HG02970 (cell line): ENCODE measurements around the gene CYBRD1.

Experiments
- ATAC-seq: cut with Tn5 transposase; IDR thresholded peaks from one replicate; pipeline ENCODE4 v1.9.1; 2021; ENCODE audit warnings: mild to moderate bottlenecking, moderate library complexity, moderate number of reproducible peaks; ENCODE audit not compliant: unreplicated experiment, low FRiP score

CYBRD1 gene

GRCh38 chr2:171550613-171551012 lies 28.3 kb downstream of the CYBRD1 start:
- ATAC-seq, result no peak

GRCh38 chr2:171551836-171552235 lies 29.6 kb downstream of the CYBRD1 start:
- no peak for ATAC-seq

- ATAC-seq, result no peak
Measured at GRCh38 chr2:171553236-171553635, 31.0 kb downstream of the CYBRD1 start.

GRCh38 chr2:171553858-171554257 lies 31.6 kb downstream of the CYBRD1 start:
- no peak for ATAC-seq

- ATAC-seq, result no peak
Measured at GRCh38 chr2:171554991-171555615, 32.8 kb downstream of the CYBRD1 start.

- ATAC-seq, result no peak
Measured at GRCh38 chr2:171557363-171557762, 35.1 kb downstream of the CYBRD1 start.

GRCh38 chr2:171563301-171563700 lies 41.0 kb downstream of the CYBRD1 start:
- ATAC-seq, result no peak

- ATAC-seq, result no peak
Measured at GRCh38 chr2:171564463-171564862, 42.2 kb downstream of the CYBRD1 start.

- ATAC-seq, result no peak
Measured at GRCh38 chr2:171566057-171566456, 43.8 kb downstream of the CYBRD1 start.

GRCh38 chr2:171566753-171567152 lies 44.5 kb downstream of the CYBRD1 start:
- ATAC-seq, result no peak

GRCh38 chr2:171568089-171568488 lies 45.8 kb downstream of the CYBRD1 start:
- no peak for ATAC-seq

GRCh38 chr2:171571721-171572120 lies 49.4 kb downstream of the CYBRD1 start:
- ATAC-seq, result no peak

GRCh38 chr2:171574149-171574795 lies 52.0 kb downstream of the CYBRD1 start:
- no peak for ATAC-seq

- no peak for ATAC-seq
Measured at GRCh38 chr2:171575606-171576005, 53.3 kb downstream of the CYBRD1 start.

GRCh38 chr2:171578127-171578803 lies 56.0 kb downstream of the CYBRD1 start:
- ATAC-seq, result no peak

- ATAC-seq, result no peak
Measured at GRCh38 chr2:171579481-171579880, 57.2 kb downstream of the CYBRD1 start.

- no peak for ATAC-seq
Measured at GRCh38 chr2:171583566-171583965, 61.3 kb downstream of the CYBRD1 start.

GRCh38 chr2:171584001-171584400 lies 61.7 kb downstream of the CYBRD1 start:
- ATAC-seq, result no peak

- no peak for ATAC-seq
Measured at GRCh38 chr2:171587132-171587531, 64.9 kb downstream of the CYBRD1 start.

- no peak for ATAC-seq
Measured at GRCh38 chr2:171587567-171587966, 65.3 kb downstream of the CYBRD1 start.

GRCh38 chr2:171590116-171590515 lies 67.8 kb downstream of the CYBRD1 start:
- ATAC-seq, result no peak

- no peak for ATAC-seq
Measured at GRCh38 chr2:171592036-171592555, 69.8 kb downstream of the CYBRD1 start.
